ENCODE results near the gene COPB2.
"Not testable (repeated sequence)": the region's sequence is repeated elsewhere in the genome, so short reads cannot be mapped to it uniquely, and the experiment has no call there.

COPB2 gene

DNA sequence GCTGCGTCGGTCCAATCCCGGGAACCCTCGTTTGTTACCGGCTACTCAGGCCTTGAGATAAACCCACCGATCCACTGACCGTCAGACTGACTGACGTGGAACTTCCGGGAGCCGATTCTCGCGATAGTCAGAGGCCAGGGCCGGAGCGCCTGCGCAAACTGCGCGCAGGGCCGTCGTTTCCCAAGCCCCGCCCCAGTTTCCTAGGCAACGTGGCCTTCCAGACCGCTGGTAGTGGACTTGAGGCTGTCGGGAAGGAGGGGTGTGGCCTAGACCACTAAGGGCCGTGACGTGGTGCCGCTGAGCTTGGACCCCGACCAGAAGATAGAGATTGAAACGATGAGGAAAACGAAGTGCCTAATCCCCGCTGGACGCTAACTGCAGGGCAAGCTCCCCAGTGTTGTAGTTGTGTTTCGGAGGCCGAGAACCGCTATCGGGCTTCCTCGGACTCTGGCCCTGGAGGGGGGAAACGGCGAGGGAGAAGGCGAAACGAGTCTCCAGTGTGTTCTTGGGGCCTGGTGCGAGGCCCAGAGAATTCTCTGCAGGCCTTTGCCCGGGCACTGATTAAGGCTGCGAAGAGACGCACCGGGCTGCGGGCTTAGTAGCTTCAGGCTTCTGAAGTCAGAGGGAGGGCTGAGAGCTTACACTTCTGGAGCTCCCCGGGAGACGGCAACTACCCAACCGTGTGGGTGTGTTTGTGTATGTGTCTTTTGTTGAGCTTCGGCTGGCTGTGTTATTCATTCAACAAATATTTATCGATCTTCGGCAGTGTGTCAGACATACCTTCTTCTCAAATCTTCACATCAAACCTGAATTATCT, at the start of gene COPB2:
Gene COPB2 (minus strand): TSS at position 96 of the 817 bp plus-strand sequence. CDS start 97 bp downstream, outside the sequence.
- DNase-seq, result peak; percentile 94

DNA sequence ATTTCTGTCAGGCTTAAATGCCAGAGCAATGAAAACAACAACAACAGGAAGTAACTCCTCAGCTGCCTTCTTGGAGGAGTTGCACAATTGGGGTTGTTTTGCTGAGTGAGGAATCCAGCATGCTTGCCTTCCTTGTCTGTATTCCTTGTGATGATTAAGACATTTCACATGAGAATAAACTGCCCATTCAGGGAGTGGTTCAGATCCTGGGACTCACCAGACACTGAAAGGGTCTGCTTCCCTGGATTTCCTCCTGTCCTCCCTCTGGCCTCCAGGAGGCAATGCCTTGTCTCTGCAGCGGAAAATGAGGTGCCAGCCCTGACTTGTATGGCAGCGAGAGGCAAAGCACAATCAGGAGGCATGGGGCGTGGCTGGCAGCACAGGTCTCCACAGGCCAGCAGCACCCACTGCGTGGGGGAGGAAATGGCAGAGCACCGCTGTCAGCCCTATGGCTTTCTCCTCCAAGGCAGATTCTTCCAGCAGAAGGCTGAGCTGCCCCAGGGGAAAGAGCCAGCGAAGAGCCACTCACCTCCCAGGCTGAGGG, 45.4 kb upstream of the COPB2 start:
- DNase-seq, result no peak

DNA sequence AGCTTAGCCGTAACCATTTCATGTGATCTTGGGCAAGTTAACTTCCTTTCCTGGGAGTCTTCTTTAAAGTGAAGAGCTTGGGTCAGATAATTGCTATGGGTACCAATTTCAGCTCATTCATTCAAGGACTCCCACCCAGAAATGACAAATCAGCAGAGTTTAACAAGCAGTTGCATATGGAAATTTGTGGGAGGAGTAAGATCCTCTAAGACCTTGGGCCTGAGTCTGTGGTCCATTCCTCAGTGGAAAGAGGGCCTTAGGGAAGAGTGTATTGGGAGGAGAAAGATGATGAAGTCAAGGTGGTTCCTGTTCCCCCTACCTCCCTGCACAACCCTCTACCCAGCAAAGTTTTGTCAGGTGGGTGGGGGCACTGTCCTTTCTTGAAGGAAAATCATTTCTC, 44.8 kb upstream of the COPB2 start:
- no peak for DNase-seq

DNA sequence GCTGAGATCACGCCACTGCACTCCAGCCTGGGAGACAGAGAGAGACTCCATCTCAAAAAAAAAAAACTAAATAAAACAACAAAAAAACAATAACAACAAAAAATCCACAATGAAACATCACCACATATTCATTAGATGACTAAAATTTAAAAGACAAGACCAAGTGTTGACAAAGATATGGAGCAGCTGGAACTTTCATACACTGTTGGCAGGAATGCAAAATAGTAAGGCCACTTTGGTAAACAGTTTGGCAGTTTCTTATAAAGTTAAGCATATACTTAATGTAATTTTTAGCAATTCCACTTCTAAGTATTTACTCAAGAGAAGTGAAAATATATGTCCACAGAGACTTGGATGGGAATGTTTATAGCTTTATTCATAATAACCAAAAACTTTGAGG, 43.6 kb upstream of the COPB2 start:
- no peak for DNase-seq

DNA sequence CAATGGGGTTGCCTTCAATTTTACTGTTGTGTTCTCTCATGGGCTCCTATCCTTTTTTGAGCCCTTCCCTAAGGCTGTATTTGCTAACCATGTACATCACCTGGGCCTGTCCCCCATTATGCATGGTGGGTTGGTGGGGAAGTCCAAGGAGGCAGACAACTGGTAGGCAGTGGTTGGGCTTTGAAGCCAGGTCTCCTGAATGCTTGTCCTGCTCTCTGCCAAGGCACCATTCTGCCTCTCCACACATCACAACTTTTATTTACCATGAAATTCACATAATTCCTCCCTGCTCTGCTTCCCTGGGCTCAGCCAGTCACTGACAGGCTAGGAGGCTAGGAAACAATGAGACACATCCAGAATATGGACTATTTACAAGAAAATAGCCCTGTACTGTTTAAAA, 41.0 kb upstream of the COPB2 start:
- DNase-seq, result no peak

DNA sequence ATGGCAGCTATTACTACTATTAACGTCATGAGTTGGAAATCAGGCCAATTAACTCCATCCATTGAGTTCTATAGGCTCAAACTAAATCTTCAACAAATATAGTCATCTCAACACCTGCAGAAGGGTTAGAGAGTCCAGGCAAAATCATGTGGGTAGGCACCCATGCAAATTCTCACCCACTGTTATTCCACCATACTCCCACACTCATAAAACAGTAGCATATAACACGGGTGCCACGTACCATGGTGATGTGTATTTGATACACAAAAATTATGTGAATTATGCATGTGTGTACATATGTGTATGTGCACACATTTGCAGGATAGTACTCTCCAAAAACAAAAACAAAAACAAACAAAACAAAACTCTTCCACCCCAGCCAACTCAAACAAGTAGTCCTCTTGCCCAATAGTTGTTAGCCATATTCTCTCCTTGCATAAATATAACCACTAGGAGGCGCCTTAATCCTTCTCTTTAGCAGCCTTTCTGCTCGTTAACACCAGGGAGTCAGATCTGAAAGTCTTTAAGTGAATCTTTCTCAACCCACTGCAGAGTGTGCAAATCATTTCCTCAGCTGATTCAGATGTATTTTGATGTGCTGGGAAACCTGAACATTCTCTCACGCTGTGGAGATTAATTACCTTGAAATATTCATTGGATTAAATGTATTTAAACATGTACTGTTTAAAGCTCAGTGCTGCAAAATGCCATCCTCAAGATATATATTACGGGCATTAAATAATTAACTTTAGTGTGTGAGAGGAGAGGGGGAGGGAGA, 38.0 kb upstream of the COPB2 start:
- DNase-seq, result no peak

DNA sequence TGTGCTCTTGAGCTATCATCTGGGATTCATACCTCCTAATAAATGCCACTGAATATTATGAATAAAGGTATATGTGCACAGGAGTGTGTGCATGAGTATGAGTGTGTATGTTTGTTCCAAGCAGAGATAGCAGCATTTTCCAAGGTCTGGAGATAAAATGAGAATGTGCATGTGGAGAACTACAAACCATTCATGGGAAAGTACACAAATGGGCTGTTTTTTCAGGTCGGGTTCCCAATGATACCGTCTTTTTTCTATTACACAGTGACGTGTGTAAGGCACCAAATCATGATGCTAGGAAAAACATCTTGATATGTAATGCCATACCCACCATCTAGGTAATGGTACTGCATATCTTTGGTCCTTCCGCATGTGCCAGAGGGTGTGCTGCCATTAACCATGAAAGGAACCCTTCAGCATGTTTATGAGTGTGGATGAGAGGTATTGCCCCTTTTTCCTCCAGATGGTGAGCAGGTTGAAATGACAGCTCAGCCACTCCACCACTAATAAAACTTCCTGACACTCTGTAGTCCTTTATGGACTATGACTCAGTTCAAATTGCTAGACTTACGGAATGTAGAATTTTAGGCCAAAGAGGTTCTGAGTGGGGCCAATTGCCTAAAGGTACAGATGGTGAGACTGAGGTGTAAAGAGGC, 36.4 kb upstream of the COPB2 start:
- DNase-seq, result no peak

DNA sequence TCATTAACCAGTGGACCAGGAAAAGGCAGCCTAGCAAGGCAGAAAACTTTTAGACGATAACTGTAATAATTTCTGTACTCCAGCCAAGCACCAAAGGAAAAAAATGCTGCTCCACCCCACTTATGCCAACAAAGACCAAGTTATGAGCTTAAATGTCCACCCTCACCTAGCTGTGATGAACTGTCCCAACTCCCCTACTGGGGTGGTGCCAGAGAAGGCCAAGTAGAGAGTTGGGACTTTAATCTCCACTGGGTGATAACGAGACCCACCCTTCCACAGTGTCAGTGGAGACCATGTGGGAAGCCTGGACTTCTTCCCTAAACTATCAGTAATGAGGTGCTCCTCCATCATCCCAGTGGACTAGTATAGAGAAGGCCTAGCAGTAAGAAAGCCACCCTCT, 33.8 kb upstream of the COPB2 start:
- DNase-seq, result no peak

DNA sequence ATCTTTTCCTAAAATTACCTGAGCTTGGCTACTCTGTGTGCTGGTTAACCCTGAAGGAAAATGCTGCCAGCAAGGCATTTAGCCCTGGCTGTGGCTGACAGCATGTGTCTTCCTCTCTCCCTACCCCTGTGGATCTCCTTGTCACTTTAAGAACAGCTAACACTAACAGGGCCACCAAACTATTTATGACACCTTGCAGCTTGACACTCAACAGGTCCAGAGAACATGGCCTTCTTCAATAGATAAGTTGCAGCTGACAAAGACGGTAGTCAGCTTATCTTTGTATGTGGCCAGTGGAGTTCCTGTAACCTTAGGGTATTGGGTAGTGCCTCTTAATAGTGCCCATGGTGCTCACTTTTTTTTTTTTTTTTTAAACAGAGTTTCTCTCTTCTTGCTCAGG, 32.0 kb upstream of the COPB2 start:
- DNase-seq, result no peak

DNA sequence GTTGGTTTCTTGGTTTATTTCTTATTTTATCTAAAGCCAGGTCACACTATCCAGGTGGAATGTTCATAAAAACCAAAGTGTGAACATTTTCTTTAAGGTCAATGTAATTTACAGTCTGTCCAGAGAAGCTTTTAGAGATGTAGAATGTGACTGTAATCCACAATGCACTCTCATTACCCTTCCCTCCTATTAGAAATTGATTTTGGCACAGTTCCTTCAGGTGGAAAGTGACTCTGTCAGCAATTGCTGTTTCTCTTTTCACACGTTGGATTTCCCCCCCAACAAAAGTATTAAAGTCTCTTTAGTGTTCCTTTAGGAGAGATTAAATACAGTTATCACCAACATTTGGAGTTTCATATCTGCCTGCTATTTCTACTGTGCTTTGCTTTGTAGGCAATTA, 31.6 kb upstream of the COPB2 start:
- no peak for DNase-seq

DNA sequence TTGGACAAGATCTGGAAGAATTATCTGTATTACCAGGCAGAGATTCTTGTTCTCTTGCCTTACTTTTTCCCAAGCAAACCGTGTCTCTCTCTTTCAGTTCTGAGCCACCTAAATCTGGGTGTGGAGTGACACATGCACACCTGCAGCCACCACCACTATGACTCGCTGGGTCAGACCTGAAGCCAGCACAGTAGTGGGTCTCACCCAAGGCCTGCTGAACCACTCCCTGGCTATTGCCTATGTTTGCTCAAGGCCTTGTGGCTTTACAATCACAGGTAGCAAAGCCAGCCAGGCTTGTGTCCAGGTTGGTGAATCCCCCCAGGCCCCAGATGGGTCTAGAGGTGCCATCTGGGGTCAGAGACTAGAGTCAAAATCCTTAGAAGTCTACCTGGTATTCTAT, 28.7 kb upstream of the COPB2 start:
- DNase-seq, result no peak

DNA sequence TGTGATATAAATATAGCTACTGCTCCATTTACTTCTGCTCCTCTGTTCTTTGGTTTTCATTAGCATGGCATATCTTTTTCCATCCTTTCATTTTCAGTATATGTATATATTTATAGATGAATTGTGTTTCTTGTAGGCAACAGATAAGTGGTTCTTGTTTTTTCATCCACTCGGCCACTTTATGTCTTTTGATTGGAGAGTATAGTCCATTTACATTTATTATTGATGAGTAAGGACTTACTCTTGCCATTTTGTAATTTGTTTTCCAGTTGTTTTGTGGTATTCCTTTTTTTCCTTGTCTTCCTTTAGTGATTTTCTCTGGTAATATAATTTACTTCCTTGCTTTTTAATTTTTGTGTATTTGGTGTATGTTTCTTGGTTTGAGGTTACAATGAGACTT, 26.8 kb upstream of the COPB2 start:
- DNase-seq, result no peak

DNA sequence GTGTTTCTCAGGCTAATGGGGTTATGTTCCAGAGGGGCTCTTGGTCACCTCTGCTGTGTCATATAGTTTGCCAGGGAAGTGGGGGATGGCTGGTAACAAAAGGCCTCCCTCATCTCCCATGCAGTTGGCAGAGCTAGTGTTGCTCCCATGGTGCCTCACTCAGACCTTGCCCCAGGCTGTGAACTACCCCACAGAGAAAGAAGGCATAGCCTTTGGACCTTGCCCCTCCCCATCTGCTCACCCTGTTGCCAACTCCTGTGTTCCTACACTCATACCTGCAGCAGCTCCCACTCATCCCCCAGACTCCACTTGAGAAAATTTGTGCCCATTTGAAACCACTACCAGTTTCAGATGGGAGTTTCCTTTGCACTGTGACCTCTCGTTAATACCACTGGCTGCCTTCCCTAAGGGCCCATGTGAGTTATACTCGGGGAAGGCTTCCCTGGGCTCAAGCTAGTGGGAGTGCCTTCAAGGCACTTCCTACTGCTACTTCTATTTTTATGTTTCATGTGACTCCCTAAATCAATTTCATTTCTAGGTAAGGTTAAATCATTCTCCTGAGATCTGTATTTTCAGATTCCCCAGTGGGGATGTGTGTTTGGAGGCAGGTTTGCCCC, 25.3 kb upstream of the COPB2 start:
- no peak for DNase-seq

DNA sequence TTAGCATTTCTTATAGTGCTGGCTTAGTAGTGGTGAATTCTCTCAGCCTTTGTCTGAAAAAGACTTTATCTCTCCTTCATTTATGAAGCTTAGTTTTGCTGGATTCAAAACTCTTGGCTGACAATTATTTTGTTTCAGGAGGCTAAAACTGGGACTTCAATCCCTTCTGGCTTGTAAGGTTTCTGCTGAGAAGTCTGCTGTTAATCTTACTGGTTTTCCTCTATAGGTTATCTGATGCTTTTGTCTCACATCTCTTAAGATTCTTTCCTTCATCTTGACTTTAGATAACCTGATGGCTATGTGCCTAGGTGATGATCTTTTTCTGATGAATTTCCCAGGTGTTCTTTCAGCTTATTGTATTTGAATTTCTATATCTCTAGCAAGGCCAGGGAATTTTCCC, 23.4 kb upstream of the COPB2 start:
- DNase-seq, result not testable (repeated sequence)

DNA sequence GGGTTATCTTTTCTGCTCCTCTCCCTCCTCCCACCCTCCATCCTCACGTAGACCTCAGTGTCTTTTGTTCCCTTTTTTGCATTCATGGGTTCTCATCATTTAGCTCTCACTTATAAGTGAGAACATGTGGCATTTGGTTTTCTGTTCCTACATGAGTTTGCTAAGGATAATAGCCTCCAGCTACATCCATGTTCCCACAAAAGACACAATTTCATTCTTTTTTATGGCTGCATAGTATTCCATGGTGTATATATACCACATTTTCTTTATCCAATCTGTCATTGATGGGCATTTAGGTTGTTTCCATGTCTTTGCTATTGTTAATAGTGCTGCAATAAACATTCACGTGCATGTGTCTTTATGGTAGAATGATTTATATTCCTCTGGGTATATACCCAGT, 11.7 kb upstream of the COPB2 start:
- not testable (repeated sequence) for DNase-seq

DNA sequence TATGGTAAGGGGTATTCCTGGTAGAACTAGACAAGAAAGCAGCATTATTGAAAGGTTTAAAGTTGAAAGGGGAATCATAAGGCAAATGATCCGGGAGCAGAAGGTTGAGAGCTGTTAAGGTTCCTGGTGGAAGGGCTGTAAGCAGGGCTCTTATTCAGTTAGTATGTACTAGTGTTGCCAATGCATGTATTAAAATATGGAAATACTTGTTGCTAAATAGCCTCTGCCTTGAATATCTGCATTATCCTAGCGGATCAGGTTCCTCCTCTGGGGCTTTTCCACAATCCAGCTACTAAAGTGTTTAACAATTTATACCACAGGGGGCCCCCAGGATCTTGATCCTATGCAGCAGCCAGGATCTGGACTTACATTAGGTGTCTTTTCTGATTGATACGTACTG, 7.3 kb upstream of the COPB2 start:
- DNase-seq, result no peak

DNA sequence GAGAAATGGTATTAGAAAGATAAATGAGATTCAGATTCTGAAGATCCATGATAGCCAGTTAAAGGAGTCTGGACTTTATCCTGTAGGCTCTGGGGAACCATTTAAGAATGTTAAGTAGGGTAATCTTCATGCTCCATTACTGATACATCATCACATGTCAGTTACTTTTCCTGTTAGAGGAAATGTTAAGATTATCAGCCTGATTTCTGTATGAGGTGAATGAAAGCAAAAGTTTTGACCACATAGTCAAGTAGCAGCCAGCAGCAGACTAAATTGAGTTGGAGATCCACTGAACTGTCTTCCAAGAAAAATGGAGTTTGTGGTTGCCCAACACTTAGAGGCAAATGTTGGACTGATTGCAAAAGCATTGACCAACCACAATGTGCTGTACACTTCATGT, 4.7 kb upstream of the COPB2 start:
- DNase-seq, result no peak

DNA sequence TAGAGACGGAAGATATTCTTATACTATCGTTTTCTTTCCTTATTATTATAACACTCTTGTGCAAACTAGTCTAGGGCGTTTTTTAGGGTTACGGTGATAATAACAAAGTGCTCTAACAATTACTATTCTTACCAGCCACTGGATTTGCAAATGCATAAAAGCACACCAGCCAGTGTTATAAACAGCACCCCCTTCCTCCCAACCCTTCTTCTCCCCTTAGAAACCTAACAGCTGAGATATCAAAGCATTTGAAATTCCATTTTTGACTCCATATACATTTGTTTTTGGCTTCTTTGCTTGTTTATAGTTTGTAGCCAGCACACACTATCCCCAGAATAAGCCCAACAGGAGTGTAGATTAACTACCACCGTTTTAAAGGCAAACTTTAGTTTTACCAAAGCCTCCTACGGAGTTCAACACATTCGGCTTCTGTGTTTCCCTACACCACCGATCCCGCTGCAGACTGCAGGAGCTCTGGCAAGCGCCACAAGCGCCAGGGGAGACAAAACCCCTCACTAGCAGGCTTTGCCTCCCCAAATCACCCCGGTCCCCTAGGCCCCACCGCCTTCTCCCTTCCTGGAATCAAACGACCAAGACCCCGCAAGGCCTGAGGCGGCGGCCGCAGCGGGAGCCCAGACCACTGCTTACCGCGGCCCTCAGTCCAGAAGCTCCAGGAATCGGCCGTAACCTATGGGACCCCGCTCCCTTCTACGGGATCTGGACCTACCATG, 461 bp downstream of the COPB2 start:
- peak; percentile 15 for DNase-seq

DNA sequence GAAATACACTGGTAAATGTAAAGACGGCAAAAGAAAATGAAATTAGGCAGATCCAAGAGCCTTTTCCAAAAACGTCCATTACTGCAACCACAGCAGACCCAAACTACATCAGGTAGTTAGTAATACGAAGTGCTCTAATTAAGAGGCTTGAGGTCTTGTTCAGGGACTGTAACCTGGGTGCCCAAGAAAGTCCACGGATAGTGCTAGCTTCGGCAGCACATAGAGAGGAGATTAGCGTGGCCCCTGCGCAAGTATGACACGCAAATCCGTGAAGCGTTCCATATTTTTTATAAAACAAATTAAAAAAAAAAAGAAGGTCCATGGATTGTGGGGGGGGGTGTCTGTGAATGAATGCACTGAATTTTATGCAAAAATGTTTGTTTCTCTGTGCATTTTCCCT, 1.4 kb downstream of the COPB2 start:
- DNase-seq, result no peak

DNA sequence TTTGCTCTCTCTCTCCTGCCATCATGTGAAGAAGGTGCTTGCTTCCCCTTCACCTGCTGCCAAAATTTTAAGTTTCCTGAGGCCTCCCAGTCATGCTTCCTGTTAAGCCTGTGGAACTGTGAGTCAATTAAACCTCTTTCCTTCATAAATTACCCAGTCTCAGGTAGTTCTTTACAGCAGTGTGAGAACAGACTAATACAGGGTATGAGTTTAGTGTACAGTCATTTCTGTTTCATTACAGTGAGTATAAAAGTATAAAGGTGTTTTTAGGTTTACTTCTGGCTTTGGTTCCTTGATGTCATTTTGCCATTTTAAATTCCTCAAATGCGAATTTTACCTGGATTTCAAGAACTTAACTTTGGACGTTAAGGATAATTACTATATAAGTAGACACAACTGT, 7.2 kb downstream of the COPB2 start:
- not testable (repeated sequence) for DNase-seq

DNA sequence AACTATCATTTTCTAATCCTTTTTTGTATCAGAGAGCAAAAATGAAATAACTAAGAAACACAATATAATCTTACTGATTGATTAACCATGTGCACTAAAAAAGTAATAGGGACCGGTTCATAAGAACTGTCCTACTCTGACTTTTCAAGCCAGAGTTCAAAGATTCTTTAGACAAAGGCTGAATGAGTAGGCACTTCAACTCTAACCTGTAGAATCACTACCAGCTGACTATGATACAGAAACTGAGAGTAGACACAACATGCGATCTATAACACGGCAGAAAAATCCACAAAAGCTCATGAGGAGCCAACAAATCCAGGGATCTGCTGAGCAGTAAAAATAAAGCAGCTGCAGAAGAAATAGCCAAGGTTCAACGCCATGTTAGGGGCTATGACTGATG, 8.9 kb downstream of the COPB2 start:
- DNase-seq, result no peak

DNA sequence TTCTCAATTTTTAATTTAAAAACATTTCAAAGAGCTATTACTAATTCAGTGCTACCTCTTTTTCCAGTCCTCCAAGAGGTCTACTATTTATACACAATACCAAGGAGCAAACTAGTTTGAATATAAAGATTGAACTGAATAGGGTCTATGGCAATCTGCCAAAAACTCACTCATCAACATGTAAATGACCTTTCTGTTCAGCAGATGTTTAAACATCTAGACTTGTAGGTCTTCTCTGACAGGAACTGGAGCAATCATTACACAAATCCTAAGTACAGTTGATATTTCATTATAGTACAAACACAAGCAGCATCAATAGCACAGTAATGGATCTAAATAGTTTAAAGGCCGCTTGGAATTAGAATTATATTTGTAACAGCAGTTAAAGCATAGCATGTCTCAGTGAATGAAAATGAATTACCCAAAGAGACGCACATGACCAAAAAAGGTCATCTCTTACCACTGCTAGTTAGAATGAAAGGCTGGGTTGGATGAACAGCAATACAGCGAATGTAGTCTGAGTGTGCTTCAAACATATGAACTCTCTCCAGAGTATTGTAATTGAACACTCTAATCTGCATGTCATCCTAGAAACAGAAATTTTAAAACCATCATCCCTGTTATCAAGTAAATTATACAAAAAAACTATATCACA, 10.7 kb downstream of the COPB2 start:
- DNase-seq, result no peak

Measured in activated T-cell treated with anti-CD3 and anti-CD28 coated beads for 4 hours (primary cell).